ENCODE measurements around the gene ARHGAP19.
"Not testable (repeated sequence)": the region's sequence is repeated elsewhere in the genome, so short reads cannot be mapped to it uniquely, and the experiment has no call there.

ARHGAP19 gene

DNA sequence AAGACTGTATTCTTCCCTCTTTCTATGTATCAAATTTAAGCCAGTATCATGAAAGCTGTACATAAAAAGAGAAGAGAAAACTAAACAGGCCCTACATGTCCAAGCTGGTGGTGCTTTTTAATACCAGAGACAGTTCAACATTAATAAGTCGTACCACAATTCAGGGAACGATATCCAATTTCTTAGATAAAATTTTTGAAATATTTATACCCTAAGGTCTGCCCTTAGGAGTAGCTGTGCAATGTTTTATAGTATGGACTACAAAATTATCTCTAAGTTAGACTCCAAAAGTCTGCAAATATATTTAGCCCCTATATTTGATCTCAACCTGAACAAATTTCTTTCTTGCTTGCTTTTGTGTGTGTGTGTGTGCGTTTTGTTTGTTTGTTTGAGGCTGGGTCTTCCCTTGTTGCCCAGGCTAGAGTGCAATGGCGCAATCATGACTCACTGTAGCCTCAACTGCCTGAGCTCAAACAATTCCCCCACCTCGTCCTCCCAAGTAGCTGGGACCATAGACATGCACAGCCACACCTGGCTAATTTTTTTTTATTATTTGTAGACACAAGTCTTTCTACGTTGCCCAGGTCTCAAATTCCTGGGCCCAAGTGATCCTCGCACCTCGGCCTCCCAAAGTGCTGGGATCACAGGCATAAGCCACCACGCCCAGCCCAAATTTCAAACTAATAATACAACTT, 13.2 kb downstream of the ARHGAP19 start:
- no peak for DNase-seq

GRCh38 chr10:97278491-97278989, 13.9 kb downstream of the ARHGAP19 start:
- peak; percentile 81 for DNase-seq

GRCh38 chr10:97277551-97277950, 14.9 kb downstream of the ARHGAP19 start:
- no peak for DNase-seq

DNA sequence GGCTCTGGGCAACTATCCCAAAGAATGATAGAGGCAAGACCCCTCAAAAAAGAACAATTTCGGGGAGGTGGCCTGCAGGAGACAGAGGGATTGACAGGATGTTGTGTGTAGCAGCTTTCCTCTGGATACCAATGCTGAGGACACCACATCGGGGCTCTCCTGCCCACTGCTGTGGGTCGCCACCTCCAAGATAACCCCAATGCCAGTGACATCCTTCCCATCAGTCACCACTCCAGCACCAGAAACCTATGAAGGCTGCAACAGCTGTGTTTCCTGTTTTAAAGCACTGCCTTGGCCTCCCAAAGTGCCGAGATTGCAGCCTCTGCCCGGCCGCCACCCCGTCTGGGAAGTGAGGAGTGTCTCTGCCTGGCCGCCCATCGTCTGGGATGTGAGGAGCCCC, 17.6 kb downstream of the ARHGAP19 start:
- DNase-seq, result no peak

- DNase-seq, result no peak
Observed at GRCh38 chr10:97273700-97274099, 18.7 kb downstream of the ARHGAP19 start.

- DNase-seq, result no peak
Observed at GRCh38 chr10:97270523-97271154, 21.8 kb downstream of the ARHGAP19 start.

- no peak for DNase-seq
Observed at GRCh38 chr10:97267671-97268070, 24.8 kb downstream of the ARHGAP19 start.

GRCh38 chr10:97265095-97265494, 27.3 kb downstream of the ARHGAP19 start:
- not testable (repeated sequence) for DNase-seq

DNA sequence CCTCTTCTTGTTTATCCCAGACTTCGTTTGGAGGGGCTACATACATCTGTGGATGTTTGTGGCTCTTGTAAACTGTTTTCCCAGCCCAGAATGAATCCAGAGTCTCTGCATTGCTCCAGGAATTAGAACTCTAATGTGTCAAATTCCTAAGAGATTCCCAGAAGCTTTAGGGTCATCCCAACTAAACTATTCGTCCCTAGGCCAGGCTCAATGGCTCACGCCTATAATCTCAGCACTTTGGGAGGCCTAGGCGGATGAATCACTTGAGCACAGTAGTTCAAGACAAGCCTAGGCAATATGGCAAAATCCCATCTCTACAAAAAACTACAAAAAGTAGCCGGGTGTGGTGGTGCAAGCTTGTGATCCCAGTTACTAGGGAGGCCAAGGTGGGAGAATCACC, 28.5 kb downstream of the ARHGAP19 start:
- no peak for DNase-seq

GRCh38 chr10:97261656-97262055, 30.8 kb downstream of the ARHGAP19 start:
- DNase-seq, result no peak

DNA sequence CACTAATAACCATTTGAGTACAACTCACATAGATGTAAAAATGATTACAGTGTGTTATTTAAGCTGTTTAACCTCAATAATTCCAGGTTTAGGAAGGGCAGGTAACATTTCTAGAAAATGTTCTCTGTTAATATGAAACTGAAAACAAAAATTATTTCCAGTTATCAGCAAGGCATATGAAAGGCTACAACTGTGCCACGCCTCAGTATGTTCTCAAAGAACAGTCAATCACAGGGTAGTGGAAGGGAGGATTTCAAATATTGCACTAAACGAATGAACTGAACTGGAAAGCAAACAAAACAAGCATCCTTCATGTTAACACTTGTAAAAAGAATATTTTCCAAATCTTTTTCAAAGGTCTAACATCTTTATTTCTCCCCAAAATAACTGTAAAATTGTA, 31.3 kb downstream of the ARHGAP19 start:
- no peak for DNase-seq

GRCh38 chr10:97259119-97259518, 33.3 kb downstream of the ARHGAP19 start:
- no peak for DNase-seq

DNA sequence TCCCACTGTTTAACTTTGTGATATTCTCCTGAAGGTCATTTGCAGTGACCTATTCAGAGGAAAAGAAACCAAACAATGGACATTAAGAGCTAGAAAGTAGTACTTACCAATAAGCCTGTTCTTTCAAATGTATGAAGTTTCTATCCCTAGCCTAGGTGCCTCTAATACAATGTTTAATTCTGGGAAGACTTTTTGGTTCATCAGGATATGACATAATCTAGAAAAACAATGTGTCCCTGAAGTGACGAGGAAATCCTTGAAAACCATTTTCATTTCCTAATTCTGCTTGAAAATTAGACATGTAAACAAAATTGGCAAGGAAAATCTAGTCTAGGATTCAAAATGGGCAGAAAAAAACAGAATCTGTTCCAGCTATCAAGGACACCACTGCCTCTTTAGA, 36.1 kb downstream of the ARHGAP19 start:
- DNase-seq, result no peak

- no peak for DNase-seq
Observed at GRCh38 chr10:97255512-97256293, 36.7 kb downstream of the ARHGAP19 start.

DNA sequence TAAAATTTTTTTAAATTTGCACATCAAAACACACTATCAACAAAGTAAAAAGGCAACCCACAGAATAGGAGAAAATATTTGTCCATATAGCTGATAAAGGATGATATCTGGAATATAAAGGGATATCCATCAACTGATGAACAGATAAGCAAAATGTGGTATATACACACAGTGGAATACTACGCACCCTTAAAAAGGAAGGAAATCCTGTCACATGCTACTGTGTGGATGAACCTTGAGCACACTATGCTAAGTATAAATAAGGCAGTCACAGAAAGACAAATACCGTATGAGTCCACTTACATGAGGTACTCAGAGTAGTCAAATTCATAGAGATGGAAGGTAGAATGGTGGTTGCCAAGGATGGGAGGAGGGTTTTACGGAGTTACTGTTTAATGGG, 37.7 kb downstream of the ARHGAP19 start:
- no peak for DNase-seq

GRCh38 chr10:97250952-97251351, 41.5 kb downstream of the ARHGAP19 start:
- no peak for DNase-seq

DNA sequence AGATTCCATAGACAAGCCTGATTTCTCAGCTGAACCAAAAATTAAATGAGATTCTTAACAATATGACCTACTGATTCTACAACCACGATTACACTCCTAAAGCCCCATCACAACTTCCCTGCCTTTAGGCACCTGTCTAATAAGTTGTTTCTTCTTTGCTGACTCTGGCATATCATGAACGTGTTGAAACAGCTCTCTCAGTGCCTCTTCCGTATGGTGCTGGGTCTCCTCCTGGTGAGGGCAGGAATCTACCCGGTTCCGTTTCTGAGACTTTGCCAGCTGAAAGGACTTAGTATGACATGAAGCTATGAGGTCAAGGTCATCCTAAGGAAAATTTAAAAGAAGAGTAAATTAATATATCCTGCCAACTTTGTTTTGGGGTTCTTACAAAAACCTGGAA, 48.6 kb downstream of the ARHGAP19 start:
- DNase-seq, result no peak

GRCh38 chr10:97238855-97239254, 53.6 kb downstream of the ARHGAP19 start:
- no peak for DNase-seq

- DNase-seq, result no peak
Observed at GRCh38 chr10:97235353-97235752, 57.1 kb downstream of the ARHGAP19 start.

GRCh38 chr10:97234400-97234799, 58.0 kb downstream of the ARHGAP19 start:
- peak; percentile 69 for DNase-seq

GRCh38 chr10:97230146-97230545, 62.3 kb downstream of the ARHGAP19 start:
- DNase-seq, result no peak

DNA sequence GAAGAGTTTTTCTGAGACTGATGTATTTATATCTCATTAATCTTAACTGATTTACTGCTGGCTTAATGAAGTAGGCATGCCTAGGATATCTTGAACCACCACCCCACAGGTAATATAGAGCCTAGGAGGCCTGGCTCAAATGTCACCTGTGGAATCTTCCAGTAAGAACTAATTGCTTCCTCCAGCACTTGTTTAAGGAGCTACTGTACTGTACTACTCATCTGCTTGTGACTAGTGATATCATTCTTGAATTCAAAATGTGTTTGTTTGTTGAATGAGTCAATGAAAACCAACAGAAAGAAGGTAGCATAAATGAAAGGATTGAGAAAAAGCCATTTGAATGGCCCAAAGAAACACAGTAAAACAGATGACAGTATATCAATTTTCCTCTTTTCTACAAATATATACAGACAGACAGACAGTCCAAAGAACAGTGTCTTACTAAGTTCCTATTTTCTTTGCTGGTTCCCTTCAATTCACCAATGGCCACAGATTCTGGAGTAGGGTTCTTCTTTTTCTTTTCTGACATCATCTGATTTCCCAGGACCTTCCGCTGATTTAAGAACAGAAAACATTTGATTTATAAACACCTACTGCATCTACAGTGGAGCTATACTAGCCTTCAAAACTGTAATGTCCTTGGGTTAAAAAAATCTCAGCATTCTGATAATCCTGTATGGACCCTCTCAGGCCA, 63.0 kb downstream of the ARHGAP19 start:
- no peak for DNase-seq

GRCh38 chr10:97228775-97229157, 63.7 kb downstream of the ARHGAP19 start:
- no peak for DNase-seq

Measured in hematopoietic multipotent progenitor cell treated with erythropoietin and hydrocortisone succinate and interleukin-3 and kit ligand, for 8 days (in vitro differentiated cells).